Liver (tissue), 3 donors: ENCODE results near the gene PANK2.

Source experiments
- CTCF ChIP-seq: fragments of 150-350 bp; IDR thresholded peaks from 2 replicates; pipeline ENCODE4 v1.5.1; 2017; ENCODE audit warnings: improper control_type of control experiment, low read depth, low read length; ENCODE audit not compliant: missing input control
- EGR1 ChIP-seq, 2 donors: IDR thresholded peaks; 2 replicates each; pipeline ENCODE4 v1.6.1; 2016 to 2018; ENCODE audit warnings: antibody characterized with exemption in 2 of 2, low read depth in 2 of 2
- FOXA1 ChIP-seq: IDR thresholded peaks from 2 replicates; pipeline ENCODE4 v1.6.1; 2016; ENCODE audit warnings: antibody characterized with exemption
- MAX ChIP-seq: IDR thresholded peaks from 2 replicates; pipeline ENCODE4 v1.6.1; 2016; ENCODE audit warnings: antibody characterized with exemption
- RAD21 ChIP-seq, 2 donors: IDR thresholded peaks; 2 replicates each; pipeline ENCODE4 v1.6.1; 2016; ENCODE audit warnings: antibody characterized with exemption in 2 of 2, mild to moderate bottlenecking in 2 of 2
- YY1 ChIP-seq: IDR thresholded peaks from 2 replicates; pipeline ENCODE4 v1.6.1; 2016; ENCODE audit warnings: antibody characterized with exemption, mild to moderate bottlenecking
- ZBTB33 ChIP-seq: IDR thresholded peaks from 2 replicates; pipeline ENCODE4 v1.6.1; 2016; ENCODE audit warnings: antibody characterized with exemption
- donor health status: healthy.
- donor health status: healthy.

GRCh38 chr20:3970016-3970415, 80.8 kb downstream of the PANK2 start:
- TF ChIP-seq CTCF: peak; percentile 40
- peak; percentile 97 for TF ChIP-seq FOXA1
- TF ChIP-seq RAD21 (IDR thresholded peaks at IDR 0.05): peak; percentile 84 to 86
- peak in 1 of 2 donors; percentile 22 for TF ChIP-seq EGR1 (IDR thresholded peaks at IDR 0.05; ENCODE audit: low read depth in 2 of 2)
- TF ChIP-seq ZBTB33: peak; percentile 61
- peak; percentile 81 for TF ChIP-seq YY1
- TF ChIP-seq MAX: peak; percentile 41
